HepG2 (cell line): ENCODE data around the gene LURAP1L. TPM values are rescaled to one million over a fixed set of nuclear protein-coding genes. Genes with fewer than 3 reads are reported as not detected.

Source experiments
- ADNP ChIP-seq: sonication (generic); formaldehyde crosslinking; IDR thresholded peaks from 2 replicates; pipeline ENCODE4 v1.4.0; 2020; ENCODE audit warnings: missing genetic modification reagents
- ATAD3A ChIP-seq: sonication (generic); formaldehyde crosslinking; IDR thresholded peaks from 2 replicates; pipeline ENCODE4 v1.4.0; 2020; ENCODE audit warnings: missing genetic modification reagents
- CREB1 ChIP-seq, 2 experiments: fragments of 450-650 bp in 1 of 2; IDR thresholded peaks; 2 replicates each; pipeline ENCODE4 v1.6.1; 2016 to 2017; ENCODE audit warnings: control low read depth in 1 of 2, mild to moderate bottlenecking in 1 of 2, missing compliant biosample characterization in 1 of 2, missing genetic modification characterization in 1 of 2
- HMG20A ChIP-seq: IDR thresholded peaks from 2 replicates; pipeline ENCODE4 v1.6.1; 2016; ENCODE audit warnings: borderline replicate concordance
- HOXA5 ChIP-seq: sonication (generic); formaldehyde crosslinking; IDR thresholded peaks from 2 replicates; pipeline ENCODE4 v1.4.0; 2020; ENCODE audit warnings: missing genetic modification reagents
- MED1 ChIP-seq: sonication (generic); formaldehyde crosslinking; IDR thresholded peaks from 2 replicates; pipeline ENCODE4 v1.4.0; 2020; ENCODE audit warnings: missing genetic modification reagents
- MTF1 ChIP-seq: sonication (generic); formaldehyde crosslinking; IDR thresholded peaks from 2 replicates; pipeline ENCODE4 v1.5.0; 2020; ENCODE audit warnings: missing genetic modification reagents
- MXI1 ChIP-seq: IDR thresholded peaks from 3 replicates; pipeline ENCODE4 v1.6.1; 2012; ENCODE audit warnings: low read depth, low read length, inconsistent platforms, borderline replicate concordance
- PHF20 ChIP-seq: sonication (generic); formaldehyde crosslinking; IDR thresholded peaks from 2 replicates; pipeline ENCODE4 v1.5.0; 2020; ENCODE audit warnings: mild to moderate bottlenecking, missing genetic modification reagents
- RELA ChIP-seq: sonication (generic); formaldehyde crosslinking; IDR thresholded peaks from 2 replicates; pipeline ENCODE4 v1.4.0; 2020; ENCODE audit warnings: missing genetic modification reagents
- RXRB ChIP-seq: IDR thresholded peaks from 2 replicates; pipeline ENCODE4 v1.6.1; 2016; ENCODE audit warnings: borderline replicate concordance, missing genetic modification reagents, missing compliant biosample characterization
- SOX6 ChIP-seq, 2 experiments: fragments of 450-650 bp in 1 of 2; sonication (generic) in 1 of 2; formaldehyde crosslinking in 1 of 2; IDR thresholded peaks; 2 replicates each; pipeline versions ENCODE4 v1.4.0 to v1.6.1; 2017 to 2020; ENCODE audit warnings: antibody characterized with exemption in 1 of 2, mild to moderate bottlenecking in 1 of 2, missing genetic modification reagents in 1 of 2
- TCF7L2 ChIP-seq: IDR thresholded peaks from 2 replicates; pipeline ENCODE4 v1.6.1; 2011; ENCODE audit warnings: mild to moderate bottlenecking, low read depth, low read length, moderate library complexity
- ZBTB20 ChIP-seq: sonication (generic); formaldehyde crosslinking; IDR thresholded peaks from 2 replicates; pipeline ENCODE4 v1.8.1; 2023; ENCODE audit warnings: missing genetic modification reagents, low read depth, mild to moderate bottlenecking, borderline replicate concordance
- ZBTB21 ChIP-seq: sonication (generic); formaldehyde crosslinking; IDR thresholded peaks from 2 replicates; pipeline ENCODE4 v1.4.0; 2020; ENCODE audit warnings: missing genetic modification reagents
- ZNF326 ChIP-seq: sonication (generic); formaldehyde crosslinking; IDR thresholded peaks from 2 replicates; pipeline ENCODE4 v1.4.0; 2020; ENCODE audit warnings: missing genetic modification reagents, borderline replicate concordance
- ZNF557 ChIP-seq: sonication (generic); formaldehyde crosslinking; IDR thresholded peaks from 2 replicates; pipeline ENCODE4 v1.4.0; 2020; ENCODE audit warnings: missing genetic modification reagents
- ZNF766 ChIP-seq: sonication (generic); formaldehyde crosslinking; IDR thresholded peaks from 2 replicates; pipeline ENCODE4 v1.5.0; 2020; ENCODE audit warnings: missing genetic modification reagents, borderline replicate concordance
- ZNF792 ChIP-seq: IDR thresholded peaks from 2 replicates; pipeline ENCODE4 v1.6.1; 2016
- polyA plus RNA-seq, 8 experiments: library from polyadenylated mRNA; depleted of rRNA in 3 of 8; stranded (reverse) in 7 of 8; unstranded in 1 of 8; fragments of >200 nt; fragmentation: Illumina TruSeq in 4 of 8; extraction: Trizol in 4 of 8; gene quantifications; 2 replicates each; pipeline versions ENCODE4 v1.2.1 to v1.2.3, GENCODE V29; 2011 to 2016; ENCODE audit warnings: low read depth in 4 of 8, missing spikeins in 1 of 8, mixed read lengths in 1 of 8; ENCODE audit not compliant: insufficient read depth in 1 of 8
- total RNA-seq, 5 experiments: library from RNA; depleted of rRNA; stranded (reverse); fragments of >200 nt; fragmentation: Illumina TruSeq; extraction: Trizol; gene quantifications; 2 replicates each; pipeline ENCODE4 v1.2.3, GENCODE V29; 2016; ENCODE audit warnings: low read depth in 1 of 5
- TF ChIP-seq, protein P1 (sequence below): sonication (generic); formaldehyde crosslinking; IDR thresholded peaks from 2 replicates; pipeline ENCODE4 v1.4.0; 2020; ENCODE audit warnings: mild to moderate bottlenecking, missing genetic modification reagents
- TF ChIP-seq, protein P2 (sequence below): IDR thresholded peaks from 2 replicates; pipeline ENCODE4 v1.6.1; 2016; ENCODE audit warnings: missing compliant biosample characterization, missing genetic modification reagents, borderline replicate concordance
- TF ChIP-seq, protein P3 (sequence below): sonication (generic); formaldehyde crosslinking; conservative IDR thresholded peaks from 2 replicates; pipeline ENCODE4 v1.4.0; 2020; ENCODE audit warnings: mild to moderate bottlenecking, missing genetic modification reagents, moderate library complexity
- TF ChIP-seq, protein P4 (sequence below): sonication (generic); formaldehyde crosslinking; IDR thresholded peaks from 2 replicates; pipeline ENCODE4 v1.4.0; 2020; ENCODE audit warnings: missing genetic modification reagents

LURAP1L gene
- total and polyA plus RNA-seq, 2 of the 13 experiments (the other 11 are each of a cell fraction or from before 2014, with no cell fraction given) = 6.7 to 16.6 TPM

DNA sequence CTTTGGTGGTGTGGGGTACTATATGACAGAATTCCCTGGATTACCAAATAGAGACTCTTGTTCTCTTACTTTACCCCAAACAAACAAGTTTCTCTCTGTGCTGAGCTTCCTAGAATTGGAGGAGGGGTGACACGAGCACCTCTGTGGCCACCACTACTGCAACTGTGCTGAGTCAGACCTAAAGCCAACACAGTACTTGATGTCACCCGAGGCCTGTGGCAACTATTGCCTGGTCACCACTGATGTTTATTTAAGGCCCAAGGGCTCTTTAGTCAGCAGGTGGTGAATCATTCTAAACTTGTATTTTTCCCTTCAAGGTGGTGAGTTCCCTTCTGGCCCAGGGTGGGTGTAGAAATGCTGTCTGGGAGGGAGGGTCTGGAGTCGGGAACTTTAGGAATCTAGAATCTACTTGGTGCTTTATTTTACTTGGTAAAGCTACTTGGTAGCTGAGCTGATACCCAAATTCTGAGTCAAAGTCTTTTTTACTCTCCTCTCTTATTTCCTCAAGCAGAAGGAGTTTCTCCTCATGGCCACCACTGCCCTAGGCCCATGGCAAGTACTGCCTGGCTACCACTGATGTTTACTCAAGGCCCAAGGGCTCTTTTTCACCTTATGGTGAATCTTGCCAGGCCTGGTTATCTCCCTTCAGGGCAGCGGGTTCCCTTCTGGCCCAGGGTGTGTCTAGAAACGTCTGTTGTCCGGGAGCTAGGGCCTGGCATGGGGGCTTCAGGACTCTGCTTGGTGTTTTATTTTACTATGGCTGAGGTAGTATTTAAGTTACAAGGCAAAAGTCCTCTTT lies 9.8 kb downstream of the LURAP1L start (continued):
- TF ChIP-seq CREB1 (IDR thresholded peaks at IDR 0.05) = peak; percentile 56
- peak; percentile 74 for TF ChIP-seq CREB1 (CRISPR knock-in tag; IDR thresholded peaks at IDR 0.05)
- TF ChIP-seq, protein P1, sequence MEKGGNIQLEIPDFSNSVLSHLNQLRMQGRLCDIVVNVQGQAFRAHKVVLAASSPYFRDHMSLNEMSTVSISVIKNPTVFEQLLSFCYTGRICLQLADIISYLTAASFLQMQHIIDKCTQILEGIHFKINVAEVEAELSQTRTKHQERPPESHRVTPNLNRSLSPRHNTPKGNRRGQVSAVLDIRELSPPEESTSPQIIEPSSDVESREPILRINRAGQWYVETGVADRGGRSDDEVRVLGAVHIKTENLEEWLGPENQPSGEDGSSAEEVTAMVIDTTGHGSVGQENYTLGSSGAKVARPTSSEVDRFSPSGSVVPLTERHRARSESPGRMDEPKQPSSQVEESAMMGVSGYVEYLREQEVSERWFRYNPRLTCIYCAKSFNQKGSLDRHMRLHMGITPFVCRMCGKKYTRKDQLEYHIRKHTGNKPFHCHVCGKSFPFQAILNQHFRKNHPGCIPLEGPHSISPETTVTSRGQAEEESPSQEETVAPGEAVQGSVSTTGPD (CRISPR knock-in tag) = no peak
- TF ChIP-seq SOX6 (IDR thresholded peaks at IDR 0.05) = no peak
- peak; percentile 72 for TF ChIP-seq SOX6 (CRISPR knock-in tag; IDR thresholded peaks at IDR 0.05)
- TF ChIP-seq ZNF557 (CRISPR knock-in tag) = no peak
- TF ChIP-seq ZBTB21 (CRISPR knock-in tag) = peak; percentile 66; the same call in 1 of the 2 replicates
- TF ChIP-seq, protein P2, sequence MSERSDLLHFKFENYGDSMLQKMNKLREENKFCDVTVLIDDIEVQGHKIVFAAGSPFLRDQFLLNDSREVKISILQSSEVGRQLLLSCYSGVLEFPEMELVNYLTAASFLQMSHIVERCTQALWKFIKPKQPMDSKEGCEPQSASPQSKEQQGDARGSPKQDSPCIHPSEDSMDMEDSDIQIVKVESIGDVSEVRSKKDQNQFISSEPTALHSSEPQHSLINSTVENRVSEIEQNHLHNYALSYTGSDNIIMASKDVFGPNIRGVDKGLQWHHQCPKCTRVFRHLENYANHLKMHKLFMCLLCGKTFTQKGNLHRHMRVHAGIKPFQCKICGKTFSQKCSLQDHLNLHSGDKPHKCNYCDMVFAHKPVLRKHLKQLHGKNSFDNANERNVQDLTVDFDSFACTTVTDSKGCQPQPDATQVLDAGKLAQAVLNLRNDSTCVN = peak; percentile 47; the same call in 1 of the 2 replicates
- no peak for TF ChIP-seq ZNF792 (CRISPR knock-in tag)
- no peak; the same call in 1 of the 2 replicates for TF ChIP-seq RELA (CRISPR knock-in tag)
- TF ChIP-seq HOXA5 (CRISPR knock-in tag) = no peak; the same call in 1 of the 2 replicates
- no peak for TF ChIP-seq TCF7L2
- TF ChIP-seq PHF20 (CRISPR knock-in tag) = 0 out of 2 replicates have a peak, but pooled peaks have one; percentile 23
- TF ChIP-seq, protein P3, sequence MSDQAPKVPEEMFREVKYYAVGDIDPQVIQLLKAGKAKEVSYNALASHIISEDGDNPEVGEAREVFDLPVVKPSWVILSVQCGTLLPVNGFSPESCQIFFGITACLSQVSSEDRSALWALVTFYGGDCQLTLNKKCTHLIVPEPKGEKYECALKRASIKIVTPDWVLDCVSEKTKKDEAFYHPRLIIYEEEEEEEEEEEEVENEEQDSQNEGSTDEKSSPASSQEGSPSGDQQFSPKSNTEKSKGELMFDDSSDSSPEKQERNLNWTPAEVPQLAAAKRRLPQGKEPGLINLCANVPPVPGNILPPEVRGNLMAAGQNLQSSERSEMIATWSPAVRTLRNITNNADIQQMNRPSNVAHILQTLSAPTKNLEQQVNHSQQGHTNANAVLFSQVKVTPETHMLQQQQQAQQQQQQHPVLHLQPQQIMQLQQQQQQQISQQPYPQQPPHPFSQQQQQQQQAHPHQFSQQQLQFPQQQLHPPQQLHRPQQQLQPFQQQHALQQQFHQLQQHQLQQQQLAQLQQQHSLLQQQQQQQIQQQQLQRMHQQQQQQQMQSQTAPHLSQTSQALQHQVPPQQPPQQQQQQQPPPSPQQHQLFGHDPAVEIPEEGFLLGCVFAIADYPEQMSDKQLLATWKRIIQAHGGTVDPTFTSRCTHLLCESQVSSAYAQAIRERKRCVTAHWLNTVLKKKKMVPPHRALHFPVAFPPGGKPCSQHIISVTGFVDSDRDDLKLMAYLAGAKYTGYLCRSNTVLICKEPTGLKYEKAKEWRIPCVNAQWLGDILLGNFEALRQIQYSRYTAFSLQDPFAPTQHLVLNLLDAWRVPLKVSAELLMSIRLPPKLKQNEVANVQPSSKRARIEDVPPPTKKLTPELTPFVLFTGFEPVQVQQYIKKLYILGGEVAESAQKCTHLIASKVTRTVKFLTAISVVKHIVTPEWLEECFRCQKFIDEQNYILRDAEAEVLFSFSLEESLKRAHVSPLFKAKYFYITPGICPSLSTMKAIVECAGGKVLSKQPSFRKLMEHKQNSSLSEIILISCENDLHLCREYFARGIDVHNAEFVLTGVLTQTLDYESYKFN (CRISPR knock-in tag) = peak; percentile 70
- peak; percentile 83; the same call in 1 of the 2 replicates for TF ChIP-seq HMG20A (CRISPR knock-in tag)
- peak; percentile 53; the same call in 1 of the 3 replicates for TF ChIP-seq MXI1
- TF ChIP-seq MED1 (CRISPR knock-in tag) = peak; percentile 92
- TF ChIP-seq RXRB (CRISPR knock-in tag) = peak; percentile 88
- no peak for TF ChIP-seq ZBTB20 (CRISPR knock-in tag)
- no peak for TF ChIP-seq ZNF766 (CRISPR knock-in tag)
- TF ChIP-seq ADNP (CRISPR knock-in tag) = no peak
- TF ChIP-seq ZNF326 = no peak
- no peak for TF ChIP-seq MTF1 (CRISPR knock-in tag)
- TF ChIP-seq, protein P4, sequence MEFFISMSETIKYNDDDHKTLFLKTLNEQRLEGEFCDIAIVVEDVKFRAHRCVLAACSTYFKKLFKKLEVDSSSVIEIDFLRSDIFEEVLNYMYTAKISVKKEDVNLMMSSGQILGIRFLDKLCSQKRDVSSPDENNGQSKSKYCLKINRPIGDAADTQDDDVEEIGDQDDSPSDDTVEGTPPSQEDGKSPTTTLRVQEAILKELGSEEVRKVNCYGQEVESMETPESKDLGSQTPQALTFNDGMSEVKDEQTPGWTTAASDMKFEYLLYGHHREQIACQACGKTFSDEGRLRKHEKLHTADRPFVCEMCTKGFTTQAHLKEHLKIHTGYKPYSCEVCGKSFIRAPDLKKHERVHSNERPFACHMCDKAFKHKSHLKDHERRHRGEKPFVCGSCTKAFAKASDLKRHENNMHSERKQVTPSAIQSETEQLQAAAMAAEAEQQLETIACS (CRISPR knock-in tag) = no peak
- TF ChIP-seq ATAD3A (CRISPR knock-in tag) = no peak
